ENCODE measurements around the gene BAZ1A. TPM values are rescaled to one million over a fixed set of nuclear protein-coding genes. Genes with fewer than 3 reads are reported as not detected.
"Not testable (repeated sequence)": the region's sequence is repeated elsewhere in the genome, so short reads cannot be mapped to it uniquely, and the experiment has no call there.

BAZ1A gene
- total RNA-seq, 1 experiment from 2014 or later = 17.8 TPM

- not testable (repeated sequence) for H3K4me1 ChIP-seq (ENCODE audit: insufficient read depth, low read length); H4K8ac ChIP-seq (replicated peaks; ENCODE audit: insufficient read length, low read depth, low read length); H2BK15ac ChIP-seq (ENCODE audit: low read depth, low read length); H3K4me3 Mint-ChIP-seq; H4K20me1 ChIP-seq (ENCODE audit: control insufficient read depth, insufficient read depth, insufficient read length); H3K56ac ChIP-seq (ENCODE audit: insufficient read length, low read depth, low read length); H4K91ac ChIP-seq (ENCODE audit: insufficient read length, low read depth, low read length); H3K14ac ChIP-seq (ENCODE audit: insufficient read depth, low read length); H3K9me3 Mint-ChIP-seq; H3K27ac ChIP-seq (ENCODE audit: insufficient read length, low read depth, low read length); H3K23ac ChIP-seq (ENCODE audit: insufficient read length, low read depth, low read length); H2AK5ac ChIP-seq (ENCODE audit: insufficient read length, low read length); H3K23me2 ChIP-seq (ENCODE audit: insufficient read length, low read depth, low read length, poor library complexity, severe bottlenecking); H2AFZ ChIP-seq (ENCODE audit: low read length); H3K27ac Mint-ChIP-seq; H3K79me1 ChIP-seq (ENCODE audit: insufficient read depth, low read depth, low read length, poor library complexity, severe bottlenecking); H3K4ac ChIP-seq (ENCODE audit: low read depth, low read length); H3K27me3 Mint-ChIP-seq (ENCODE audit: low read depth); H2BK5ac ChIP-seq (ENCODE audit: insufficient read length, low read length); H2BK120ac ChIP-seq (ENCODE audit: low read depth, low read length, poor library complexity, severe bottlenecking); H3K18ac ChIP-seq (ENCODE audit: insufficient read length, low read depth, low read length); H2BK12ac ChIP-seq (ENCODE audit: insufficient read length, low read depth, low read length); H4K5ac ChIP-seq (ENCODE audit: insufficient read length, low read depth, low read length); H3K9ac ChIP-seq (ENCODE audit: extremely low read depth, insufficient read length, low read length); H3T11ph ChIP-seq (ENCODE audit: low read length); H3K36me3 Mint-ChIP-seq (ENCODE audit: insufficient read depth in 1 of 3, low read depth in 3 of 3); H2BK20ac ChIP-seq (ENCODE audit: low read depth, low read length, poor library complexity, severe bottlenecking); H3K27me3 ChIP-seq (ENCODE audit: insufficient read depth, low read length); H3K79me2 ChIP-seq (ENCODE audit: insufficient read depth, low read length); DNase-seq; H3K9me3 ChIP-seq (ENCODE audit: control insufficient read depth, low read depth, low read length); H3K4me2 ChIP-seq (ENCODE audit: insufficient read depth, insufficient read length, low read length); H3K4me1 Mint-ChIP-seq
- WGBS (ENCODE audit: extremely low coverage, insufficient read length, low lambda C conversion rate) = no CpG with 5 or more reads among the region's 4 CpGs
Observed at GRCh38 chr14:34737079-34737478, 138.1 kb downstream of the BAZ1A start.
